ENCODE results near the gene ATP8B2. TPM values are rescaled to one million over a fixed set of nuclear protein-coding genes. Genes with fewer than 3 reads are reported as not detected.

ATP8B2 gene
- total RNA-seq, 1 experiment from 2014 or later: 22.1 TPM

GRCh38 chr1:154353460-154353904, 28.2 kb downstream of the ATP8B2 start:
- ATAC-seq (peak; percentile 61), DNase-seq (ENCODE audit: low read depth, low spot score) (peak; percentile 26)
- Histone ChIP-seq H3K27ac (ENCODE audit: low read depth, low read length) (peak overlapping the region; percentile 72), H3K36me3 (ENCODE audit: control insufficient read depth in 1 of 2, insufficient read depth in 2 of 2, low read length in 2 of 2) (0 out of 4 replicates have a peak, but pooled peaks cover 0 to 2% of the 10 kb centered on the region in 2 experiments), H3K4me3 (replicated peaks in 1 of 2; ENCODE audit: low read depth in 1 of 2, low read length in 2 of 2) (peak overlapping the region; percentile 45 to 57), H2AFZ (ENCODE audit: low read depth, low read length, poor library complexity, severe bottlenecking) (peak overlapping the region; percentile 83), H4K20me1 (ENCODE audit: insufficient read depth) (no peaks in the 10 kb centered on the region), H3K79me2 (ENCODE audit: insufficient read depth, low read length) (no peaks in the 10 kb centered on the region), H3K9ac (ENCODE audit: low read length) (0 out of 2 replicates have a peak overlapping the region, but pooled peaks have one; percentile 55), H3K27me3 (ENCODE audit: insufficient read depth, low read length) (no peaks in the 10 kb centered on the region), H3K4me2 (ENCODE audit: low read length) (peak overlapping the region; percentile 88), H3K4me1 (ENCODE audit: control insufficient read depth in 1 of 2, insufficient read depth in 2 of 2, low read length in 2 of 2) (peaks cover 21 to 25% of the 10 kb centered on the region in 2 experiments), H3K9me2 (ENCODE audit: insufficient read depth) (no peaks in the 10 kb centered on the region), H3K9me3 (ENCODE audit: control insufficient read depth in 1 of 2, insufficient read depth in 1 of 2, low read depth in 1 of 2, low read length in 2 of 2) (no peaks in the 10 kb centered on the region)
- no TSS peak for BruUV-seq (replicated peaks)
- ChIA-PET CTCF (interaction anchor here (1.5 kb wide), 1 partner anchor 8 kb away, joined by 3 read pairs; no protein-coding TSS in a partner anchor), POLR2A (no interaction called here), RAD21 (ENCODE audit: low non-redundant PET in 1 of 2, low total read pairs in 2 of 2, uncharacterized antibody in 2 of 2, unreplicated experiment in 2 of 2) (interaction anchor here in 1 of 2 experiments (1.2 kb wide), 1 partner anchor 193 kb away, joined by 3 read pairs; no protein-coding TSS in a partner anchor)
- intact Hi-C loops (cut with micrococcal nuclease): loop anchor here (5.0 to 10.0 kb wide), 2 partner anchors 79 to 191 kb away; no protein-coding TSS in a partner anchor
- TF ChIP-seq CBX3 (IDR thresholded peaks at IDR 0.05; ENCODE audit: low read depth): 0 out of 2 replicates have a peak, but pooled peaks have one; percentile 53
- no peak for TF ChIP-seq TCF7L2 (IDR thresholded peaks at IDR 0.05; ENCODE audit: borderline replicate concordance, extremely low read depth, insufficient read depth, insufficient read length)
- peak; percentile 38; the same call in 1 of the 2 replicates for TF ChIP-seq RAD21 (IDR thresholded peaks at IDR 0.05; ENCODE audit: low read depth)
- TF ChIP-seq CTCF (IDR thresholded peaks at IDR 0.05 in 2 of 3, conservative IDR thresholded peaks at IDR 0.05 in 1 of 3; ENCODE audit: borderline replicate concordance in 1 of 3, insufficient read depth in 1 of 3, low read depth in 2 of 3, low read length in 2 of 3): peak; percentile 33 to 47 (median 43); a peak in 4 of 6 replicates

DNA sequence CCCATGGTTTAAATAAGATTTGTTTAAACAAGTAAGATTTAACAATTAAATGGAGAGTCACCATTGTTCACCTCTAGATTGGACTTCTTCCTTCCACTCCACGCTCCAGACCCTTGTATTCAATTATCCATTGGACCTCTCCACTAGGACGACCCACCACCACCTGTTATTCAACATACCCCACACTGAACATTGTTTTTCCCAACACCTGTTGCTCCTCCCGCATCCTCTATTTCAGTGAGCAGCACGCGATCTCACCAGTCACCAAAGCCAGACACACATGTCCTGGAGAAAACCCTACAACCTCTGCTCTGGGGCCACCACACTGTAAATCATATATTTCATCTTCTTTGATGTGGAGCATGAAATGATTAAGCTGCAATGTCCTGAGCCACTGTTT, 28.6 kb downstream of the ATP8B2 start:
- Histone ChIP-seq H4K20me1 (ENCODE audit: insufficient read depth) (no peaks in the 10 kb centered on the region), H3K4me3 (replicated peaks in 1 of 2; ENCODE audit: low read depth in 1 of 2, low read length in 2 of 2) (no peak overlapping the region), H3K4me2 (ENCODE audit: low read length) (peak overlapping the region; percentile 88), H3K27ac (ENCODE audit: low read depth, low read length) (no peak overlapping the region; the same call in 1 of the 2 replicates), H3K36me3 (ENCODE audit: control insufficient read depth in 1 of 2, insufficient read depth in 2 of 2, low read length in 2 of 2) (0 out of 4 replicates have a peak, but pooled peaks cover 0 to 2% of the 10 kb centered on the region in 2 experiments), H3K27me3 (ENCODE audit: insufficient read depth, low read length) (no peaks in the 10 kb centered on the region), H2AFZ (ENCODE audit: low read depth, low read length, poor library complexity, severe bottlenecking) (peak overlapping the region; percentile 83), H3K9me3 (ENCODE audit: control insufficient read depth in 1 of 2, insufficient read depth in 1 of 2, low read depth in 1 of 2, low read length in 2 of 2) (no peaks in the 10 kb centered on the region), H3K4me1 (ENCODE audit: control insufficient read depth in 1 of 2, insufficient read depth in 2 of 2, low read length in 2 of 2) (peaks cover 21 to 25% of the 10 kb centered on the region in 2 experiments), H3K79me2 (ENCODE audit: insufficient read depth, low read length) (no peaks in the 10 kb centered on the region), H3K9ac (ENCODE audit: low read length) (no peak overlapping the region), H3K9me2 (ENCODE audit: insufficient read depth) (no peaks in the 10 kb centered on the region)
- BruUV-seq (replicated peaks): no TSS peak
- ChIA-PET RAD21 (ENCODE audit: low non-redundant PET in 1 of 2, low total read pairs in 2 of 2, uncharacterized antibody in 2 of 2, unreplicated experiment in 2 of 2) (no interaction called here), CTCF (interaction anchor here (1.5 kb wide), 1 partner anchor 8 kb away, joined by 3 read pairs; no protein-coding TSS in a partner anchor), POLR2A (no interaction called here)
- intact Hi-C loops (cut with micrococcal nuclease): loop anchor here (5.0 to 10.0 kb wide), 2 partner anchors 78 to 191 kb away; no protein-coding TSS in a partner anchor
- DNase-seq (ENCODE audit: low read depth, low spot score): no peak
- ATAC-seq: no peak
- TF ChIP-seq SRF (IDR thresholded peaks at IDR 0.05; ENCODE audit: low read depth): no peak
- no peak for TF ChIP-seq REST (IDR thresholded peaks at IDR 0.05; ENCODE audit: low read depth)
- TF ChIP-seq, protein P1, sequence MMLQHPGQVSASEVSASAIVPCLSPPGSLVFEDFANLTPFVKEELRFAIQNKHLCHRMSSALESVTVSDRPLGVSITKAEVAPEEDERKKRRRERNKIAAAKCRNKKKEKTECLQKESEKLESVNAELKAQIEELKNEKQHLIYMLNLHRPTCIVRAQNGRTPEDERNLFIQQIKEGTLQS (IDR thresholded peaks at IDR 0.05): no peak
- no peak; a peak in 1 of 6 replicates for TF ChIP-seq CTCF (IDR thresholded peaks at IDR 0.05 in 2 of 3, conservative IDR thresholded peaks at IDR 0.05 in 1 of 3; ENCODE audit: borderline replicate concordance in 1 of 3, insufficient read depth in 1 of 3, low read depth in 2 of 3, low read length in 2 of 3)
- no peak for TF ChIP-seq YY1 (IDR thresholded peaks at IDR 0.05; ENCODE audit: extremely low read depth, insufficient replicate concordance, low read depth, low read length)
